AG04450 (cell line): Measurements from ENCODE around the gene SESTD1. TPM values are rescaled to one million over a fixed set of nuclear protein-coding genes. Genes with fewer than 3 reads are reported as not detected.

Source experiments
- CTCF ChIA-PET: fragments of 300-600, 350-600 bp; formaldehyde crosslinking; extraction: SDS; loops from one replicate; lab custom pipeline; 2022; ENCODE audit warnings: antibody characterized with exemption, inconsistent platforms; lab: Charles Lee
- POLR2A ChIA-PET: fragments of 350-600 bp; formaldehyde crosslinking; extraction: SDS; loops from one replicate; lab custom pipeline; 2021; ENCODE audit warnings: antibody characterized with exemption, inconsistent platforms; lab: Yijun Ruan, JAX
- DNase-seq: peaks from one replicate; pipeline ENCODE4 v3.0.0-alpha.2; 2011; ENCODE audit warnings: low read depth, low spot score
- H3K27ac ChIP-seq: one replicate; pipeline ENCODE4 v1.5.1; 2012; ENCODE audit warnings: low read depth, low read length, control low read depth
- H3K27me3 ChIP-seq: one replicate; pipeline ENCODE4 v1.6.0; 2012; ENCODE audit warnings: low read length; ENCODE audit not compliant: control insufficient read depth, insufficient read depth
- H3K4me3 ChIP-seq: 2 replicates; pipeline ENCODE4 v1.5.1; 2011; ENCODE audit warnings: mild to moderate bottlenecking, low read depth, low read length, control low read depth
- H3K9me3 ChIP-seq: 2 replicates; pipeline ENCODE4 v1.5.1; 2012; ENCODE audit warnings: low read length; ENCODE audit not compliant: control insufficient read depth, insufficient read depth
- polyA plus RNA-seq: library from polyadenylated mRNA; depleted of rRNA; stranded (reverse); fragments of >200 nt; gene quantifications from 2 replicates; pipeline ENCODE4 v1.2.3, GENCODE V29; 2011
- TF ChIP-seq, protein P1 (sequence below): IDR thresholded peaks from 2 replicates; pipeline ENCODE4 v1.5.1; 2011; ENCODE audit warnings: low read depth, low read length, control low read depth, inconsistent platforms

Gene SESTD1
- polyA plus RNA-seq, 1 experiment: 24.3 TPM

DNA sequence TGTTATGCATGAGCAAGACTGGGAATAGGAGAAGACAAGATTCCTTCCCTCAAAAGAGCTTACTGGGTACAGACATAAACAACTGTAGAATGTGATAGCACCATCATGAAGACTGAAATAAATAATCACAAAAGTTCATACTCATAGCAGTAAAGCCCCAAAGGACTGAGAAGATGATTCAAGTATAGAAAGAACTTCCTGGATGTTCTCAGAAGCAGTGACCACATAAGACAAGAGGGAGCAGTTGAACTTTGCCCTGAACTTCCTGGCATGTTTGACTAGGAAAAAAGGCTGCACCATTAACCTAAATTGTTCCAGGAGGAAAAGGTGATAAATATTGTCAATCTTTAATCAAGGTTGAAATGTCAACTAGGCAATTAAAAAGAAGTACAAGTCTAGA, 156.9 kb downstream of the SESTD1 start:
- ChIA-PET POLR2A (no interaction called here), CTCF (interaction anchor here (0.7 to 1.9 kb wide), 2 partner anchors 22 to 34 kb away, joined by 3 to 6 read pairs; no protein-coding TSS in a partner anchor)
- TF ChIP-seq, protein P1, sequence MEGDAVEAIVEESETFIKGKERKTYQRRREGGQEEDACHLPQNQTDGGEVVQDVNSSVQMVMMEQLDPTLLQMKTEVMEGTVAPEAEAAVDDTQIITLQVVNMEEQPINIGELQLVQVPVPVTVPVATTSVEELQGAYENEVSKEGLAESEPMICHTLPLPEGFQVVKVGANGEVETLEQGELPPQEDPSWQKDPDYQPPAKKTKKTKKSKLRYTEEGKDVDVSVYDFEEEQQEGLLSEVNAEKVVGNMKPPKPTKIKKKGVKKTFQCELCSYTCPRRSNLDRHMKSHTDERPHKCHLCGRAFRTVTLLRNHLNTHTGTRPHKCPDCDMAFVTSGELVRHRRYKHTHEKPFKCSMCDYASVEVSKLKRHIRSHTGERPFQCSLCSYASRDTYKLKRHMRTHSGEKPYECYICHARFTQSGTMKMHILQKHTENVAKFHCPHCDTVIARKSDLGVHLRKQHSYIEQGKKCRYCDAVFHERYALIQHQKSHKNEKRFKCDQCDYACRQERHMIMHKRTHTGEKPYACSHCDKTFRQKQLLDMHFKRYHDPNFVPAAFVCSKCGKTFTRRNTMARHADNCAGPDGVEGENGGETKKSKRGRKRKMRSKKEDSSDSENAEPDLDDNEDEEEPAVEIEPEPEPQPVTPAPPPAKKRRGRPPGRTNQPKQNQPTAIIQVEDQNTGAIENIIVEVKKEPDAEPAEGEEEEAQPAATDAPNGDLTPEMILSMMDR: no peak
- H3K27me3 ChIP-seq: no peaks in the 10 kb centered on the region
- DNase-seq: no peak
- H3K4me3 ChIP-seq: no peak overlapping the region
- no peaks in the 10 kb centered on the region for H3K9me3 ChIP-seq
- no peak overlapping the region for H3K27ac ChIP-seq

- Histone ChIP-seq H3K4me3 (no peak overlapping the region), H3K9me3 (no peaks in the 10 kb centered on the region), H3K27ac (no peak overlapping the region), H3K27me3 (no peaks in the 10 kb centered on the region)
- ChIA-PET POLR2A (no interaction called here), CTCF (interaction anchor here (0.6 to 1.9 kb wide), 5 partner anchors 23 to 113 kb away, joined by 3 to 6 read pairs (median 3); no protein-coding TSS in a partner anchor)
- TF ChIP-seq, protein P1: no peak
- peak; percentile 61 for DNase-seq
Measured at GRCh38 chr2:179106676-179107428, 157.8 kb downstream of the SESTD1 start.

- Histone ChIP-seq H3K4me3 (no peak overlapping the region), H3K9me3 (no peaks in the 10 kb centered on the region), H3K27me3 (no peaks in the 10 kb centered on the region), H3K27ac (no peak overlapping the region)
- TF ChIP-seq, protein P1: no peak
- POLR2A ChIA-PET: no interaction called here
- DNase-seq: no peak
- CTCF ChIA-PET: interaction anchor here (0.6 to 1.9 kb wide), 4 partner anchors 23 to 114 kb away, joined by 3 to 6 read pairs (median 4); no protein-coding TSS in a partner anchor
Measured at GRCh38 chr2:179106342-179106675, 158.3 kb downstream of the SESTD1 start.

GRCh38 chr2:179104736-179105135, 159.9 kb downstream of the SESTD1 start:
- DNase-seq: no peak
- no peak overlapping the region for H3K4me3 ChIP-seq
- H3K27ac ChIP-seq: no peak overlapping the region
- POLR2A ChIA-PET: no interaction called here
- TF ChIP-seq, protein P1: no peak
- no peaks in the 10 kb centered on the region for H3K27me3 ChIP-seq
- CTCF ChIA-PET: interaction anchor here (1.9 kb wide), 1 partner anchor 25 kb away, joined by 6 read pairs; no protein-coding TSS in a partner anchor
- no peaks in the 10 kb centered on the region for H3K9me3 ChIP-seq

DNA sequence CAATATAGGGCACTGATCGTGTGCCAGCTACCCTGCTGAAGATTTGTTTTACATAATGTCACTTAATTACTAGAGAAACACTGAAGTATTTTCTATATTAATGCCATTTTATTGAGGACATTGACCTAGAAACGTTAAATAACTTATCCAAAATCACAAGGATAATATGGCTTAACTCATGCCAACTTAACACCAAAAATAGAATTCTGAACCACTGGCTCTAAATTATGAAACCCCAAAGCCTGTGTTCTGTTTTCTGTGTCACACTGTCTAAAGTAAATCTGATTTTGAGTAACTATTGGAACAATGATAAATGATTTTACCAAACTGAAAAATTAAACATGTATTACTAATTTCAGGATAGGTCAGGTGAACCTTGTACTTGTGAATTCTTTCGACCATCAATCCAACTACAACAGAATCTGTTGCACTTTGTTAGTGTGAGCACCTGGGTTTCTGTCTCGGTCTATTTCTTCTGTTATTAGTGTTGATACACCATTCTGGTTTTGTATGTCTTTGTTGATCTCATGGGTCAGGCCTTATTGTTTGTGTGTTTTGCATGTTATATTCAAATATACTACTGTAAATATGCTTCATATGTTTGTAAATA, 166.4 kb downstream of the SESTD1 start:
- Histone ChIP-seq H3K27me3 (no peaks in the 10 kb centered on the region), H3K27ac (no peak overlapping the region), H3K9me3 (no peaks in the 10 kb centered on the region), H3K4me3 (no peak overlapping the region)
- POLR2A ChIA-PET: no interaction called here
- CTCF ChIA-PET: no interaction called here
- DNase-seq: no peak
- TF ChIP-seq, protein P1: no peak
